Natural killer cell (primary cell): ENCODE results near the gene METTL24. TPM values are rescaled to one million over a fixed set of nuclear protein-coding genes. Genes with fewer than 3 reads are reported as not detected.

ENCODE experiments used
- ATAC-seq, 3 donors: fragments of 150-1000 bp in 2 of 3; fragments of 200-7000 bp in 1 of 3; cut with Tn5 transposase; 1 replicate in 1 of 3; 2 replicates in 2 of 3; pipeline ENCODE4 v1.10.0; 2021; ENCODE audit warnings: mild to moderate bottlenecking in 2 of 3, moderate library complexity in 2 of 3
- DNase-seq, 2 donors: peaks; one replicate each; pipeline versions ENCODE4 v3.0.0 to v3.0.0-alpha.2; 2013 to 2021; ENCODE audit warnings: mixed read lengths in 1 of 2
- H3K27ac ChIP-seq: one replicate; pipeline ENCODE4 v1.5.1; 2013; ENCODE audit warnings: mild to moderate bottlenecking, low read length
- H3K27me3 ChIP-seq: one replicate; pipeline ENCODE4 v1.6.1; 2013; ENCODE audit warnings: low read length; ENCODE audit not compliant: control insufficient read depth, insufficient read depth
- H3K36me3 ChIP-seq: one replicate; pipeline ENCODE4 v1.6.1; 2013; ENCODE audit warnings: low read length; ENCODE audit not compliant: control insufficient read depth, insufficient read depth
- H3K4me1 ChIP-seq: one replicate; pipeline ENCODE4 v1.6.1; 2013; ENCODE audit warnings: low read length; ENCODE audit not compliant: control insufficient read depth, insufficient read depth
- H3K4me3 ChIP-seq: one replicate; pipeline ENCODE4 v1.5.1; 2013; ENCODE audit warnings: low read length
- H3K9me3 ChIP-seq: one replicate; pipeline ENCODE4 v1.6.1; 2013; ENCODE audit warnings: low read length; ENCODE audit not compliant: control insufficient read depth, insufficient read depth
- H3K27ac Mint-ChIP-seq, 2 donors: one replicate each; pipeline ENCODE4 v1.8.0; 2022; ENCODE audit warnings: mild to moderate bottlenecking in 2 of 2, mixed read lengths in 2 of 2, moderate library complexity in 1 of 2
- H3K27me3 Mint-ChIP-seq, 2 donors: one replicate each; pipeline ENCODE4 v1.8.0; 2022; ENCODE audit warnings: low read depth in 2 of 2, mixed read lengths in 2 of 2
- H3K36me3 Mint-ChIP-seq: one replicate; pipeline ENCODE4 v1.8.0; 2022; ENCODE audit warnings: mixed read lengths
- H3K4me1 Mint-ChIP-seq, 2 donors: one replicate each; pipeline ENCODE4 v1.8.0; 2022; ENCODE audit warnings: mixed read lengths in 2 of 2
- H3K4me3 Mint-ChIP-seq: one replicate; pipeline ENCODE4 v1.8.0; 2022; ENCODE audit warnings: mild to moderate bottlenecking, moderate library complexity, mixed read lengths
- H3K9me3 Mint-ChIP-seq, 2 donors: one replicate each; pipeline ENCODE4 v1.8.0; 2022; ENCODE audit warnings: mixed read lengths in 2 of 2
- whole genome bisulfite sequencing: methylation state at CpG from one replicate; pipeline ENCODE4 v1.1.7; 2013; ENCODE audit warnings: missing lambda C conversion rate; ENCODE audit not compliant: insufficient coverage; 5-methylcytosine and 5-hydroxymethylcytosine counted together
- intact Hi-C: fragments of 100-400 bp; cut with micrococcal nuclease; formaldehyde crosslinking; loops from one replicate; pipeline ENCODE4 v1.14.2; 2022
- total RNA-seq, 4 donors: library from RNA; stranded (reverse); fragments of 120-200 nt in 1 of 4; gene quantifications; one replicate each; pipeline versions ENCODE4 v1.2.3 to v1.2.4, GENCODE V29; 2013 to 2022
- TF ChIP-seq, protein P1 (sequence below): fragments of 200-600 bp; IDR thresholded peaks from one replicate; pipeline ENCODE4 v1.8.0; 2022; ENCODE audit warnings: antibody characterized with exemption

Gene METTL24
- total RNA-seq, 3 donors from 2014 or later (not counting 1 experiment from before 2014, with no cell fraction given): 0.24 to 1.00 TPM; not detected in 1

DNA sequence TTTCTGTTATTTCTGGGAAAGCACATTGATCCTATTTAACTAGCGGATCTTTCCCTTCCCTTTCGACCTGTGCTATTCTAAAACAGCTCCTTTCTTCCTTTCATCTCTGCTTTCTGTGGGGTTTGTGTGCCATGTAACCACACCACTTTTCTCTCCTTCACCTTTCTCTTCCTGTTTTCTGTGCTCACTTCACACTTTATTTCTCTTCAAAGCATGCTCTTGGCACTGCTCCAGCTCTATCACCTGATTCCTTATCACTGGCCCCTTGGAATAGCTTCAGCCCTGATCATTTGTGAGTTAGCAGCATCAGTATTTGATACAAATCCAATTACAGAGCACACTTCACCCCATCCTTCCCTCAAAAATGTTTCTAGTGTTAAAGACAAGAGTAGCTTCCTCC is 8.1 kb upstream of the METTL24 start:
- ATAC-seq (no peak), DNase-seq (peak in 1 of 2 donors; percentile 43)
- Histone ChIP-seq H3K27ac (no peak overlapping the region), H3K4me3 (no peak overlapping the region), H3K36me3 (no peaks in the 10 kb centered on the region), H3K4me1 (peaks cover 11% of the 10 kb centered on the region), H3K27me3 (no peaks in the 10 kb centered on the region), H3K9me3 (no peaks in the 10 kb centered on the region)
- H3K4me1 Mint-ChIP-seq: peaks cover 5 to 6% of the 10 kb centered on the region in 2 donors
- no peak overlapping the region for H3K27ac Mint-ChIP-seq
- peaks cover 0 to 1% of the 10 kb centered on the region in 2 donors for H3K9me3 Mint-ChIP-seq
- H3K27me3 Mint-ChIP-seq: peaks cover 22 to 31% of the 10 kb centered on the region in 2 donors
- H3K36me3 Mint-ChIP-seq: peaks cover 5% of the 10 kb centered on the region
- 38% methylated on average over 2 of the region's 2 CpGs for WGBS
- TF ChIP-seq, protein P1, sequence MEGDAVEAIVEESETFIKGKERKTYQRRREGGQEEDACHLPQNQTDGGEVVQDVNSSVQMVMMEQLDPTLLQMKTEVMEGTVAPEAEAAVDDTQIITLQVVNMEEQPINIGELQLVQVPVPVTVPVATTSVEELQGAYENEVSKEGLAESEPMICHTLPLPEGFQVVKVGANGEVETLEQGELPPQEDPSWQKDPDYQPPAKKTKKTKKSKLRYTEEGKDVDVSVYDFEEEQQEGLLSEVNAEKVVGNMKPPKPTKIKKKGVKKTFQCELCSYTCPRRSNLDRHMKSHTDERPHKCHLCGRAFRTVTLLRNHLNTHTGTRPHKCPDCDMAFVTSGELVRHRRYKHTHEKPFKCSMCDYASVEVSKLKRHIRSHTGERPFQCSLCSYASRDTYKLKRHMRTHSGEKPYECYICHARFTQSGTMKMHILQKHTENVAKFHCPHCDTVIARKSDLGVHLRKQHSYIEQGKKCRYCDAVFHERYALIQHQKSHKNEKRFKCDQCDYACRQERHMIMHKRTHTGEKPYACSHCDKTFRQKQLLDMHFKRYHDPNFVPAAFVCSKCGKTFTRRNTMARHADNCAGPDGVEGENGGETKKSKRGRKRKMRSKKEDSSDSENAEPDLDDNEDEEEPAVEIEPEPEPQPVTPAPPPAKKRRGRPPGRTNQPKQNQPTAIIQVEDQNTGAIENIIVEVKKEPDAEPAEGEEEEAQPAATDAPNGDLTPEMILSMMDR: no peak
- intact Hi-C loops: no loop called here
- H3K4me3 Mint-ChIP-seq: no peak overlapping the region

DNA sequence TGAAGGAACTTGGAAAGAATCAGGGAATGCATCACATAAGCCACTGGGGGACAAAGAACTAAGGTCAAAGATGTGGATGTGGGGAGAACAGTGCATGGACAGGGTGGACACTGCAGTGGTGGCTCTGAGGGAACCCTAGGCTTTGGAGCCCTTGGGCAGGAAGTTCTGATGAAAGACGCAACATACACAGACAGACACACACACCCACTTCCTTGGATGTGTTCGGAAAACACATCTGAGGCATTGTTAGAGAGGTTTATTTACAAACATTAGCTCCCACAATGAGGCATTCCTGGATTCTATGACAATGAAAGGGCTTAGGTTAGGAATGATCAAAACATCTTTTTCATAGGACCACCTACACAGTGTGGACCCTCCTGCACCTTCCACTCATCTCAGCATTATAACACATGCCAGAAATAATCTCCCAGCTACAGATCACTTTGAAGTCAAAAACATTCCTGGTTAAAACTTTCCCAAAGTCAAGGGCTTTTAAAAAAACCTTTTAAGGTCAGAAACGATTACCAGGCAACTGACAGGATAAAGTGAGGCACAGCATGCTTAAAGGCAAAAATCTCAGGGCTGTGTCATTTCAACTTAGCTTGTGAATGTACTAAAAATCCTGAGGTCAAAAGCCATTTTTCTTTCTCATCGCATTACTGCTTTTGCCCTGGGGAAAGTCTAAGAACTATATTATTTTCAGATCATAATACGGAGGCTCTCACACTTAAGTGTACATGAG is 6.4 kb upstream of the METTL24 start:
- Histone ChIP-seq H3K9me3 (no peaks in the 10 kb centered on the region), H3K27ac (no peak overlapping the region), H3K4me3 (no peak overlapping the region), H3K27me3 (peaks cover 4% of the 10 kb centered on the region), H3K36me3 (no peaks in the 10 kb centered on the region), H3K4me1 (peaks cover 11% of the 10 kb centered on the region)
- no peak overlapping the region for H3K4me3 Mint-ChIP-seq
- H3K36me3 Mint-ChIP-seq: peaks cover 8% of the 10 kb centered on the region
- H3K27ac Mint-ChIP-seq: no peak overlapping the region
- DNase-seq (no peak), ATAC-seq (no peak)
- intact Hi-C loops: no loop called here
- H3K27me3 Mint-ChIP-seq: peaks cover 28 to 39% of the 10 kb centered on the region in 2 donors
- TF ChIP-seq, protein P1: no peak
- H3K9me3 Mint-ChIP-seq: peaks cover 0 to 2% of the 10 kb centered on the region in 2 donors
- peaks cover 6 to 12% of the 10 kb centered on the region in 2 donors for H3K4me1 Mint-ChIP-seq
- 77% methylated on average over 3 of the region's 5 CpGs for WGBS

DNA sequence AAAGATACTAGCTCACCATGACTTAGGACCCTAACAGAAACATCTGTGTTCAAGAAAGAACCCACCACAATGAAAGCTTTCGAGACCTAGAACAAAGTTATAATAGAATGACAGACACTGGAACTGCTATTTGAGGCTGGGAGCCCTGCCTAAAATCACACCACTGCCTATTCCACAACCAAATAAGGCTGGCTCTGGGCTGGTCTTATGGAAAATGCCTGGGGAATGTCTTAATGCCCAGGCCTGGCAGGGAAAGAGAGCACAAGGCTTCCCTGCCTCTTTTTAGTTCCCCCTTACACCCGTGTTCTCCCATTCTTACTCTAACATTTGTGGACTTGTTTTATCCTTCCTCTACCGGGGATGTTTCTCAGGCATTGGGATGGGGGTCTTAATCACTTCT is 5.6 kb upstream of the METTL24 start:
- no peaks in the 10 kb centered on the region for H3K9me3 ChIP-seq
- H3K27ac ChIP-seq: no peak overlapping the region
- DNase-seq (no peak), ATAC-seq (no peak)
- no peak overlapping the region for H3K27ac Mint-ChIP-seq
- H3K36me3 ChIP-seq: no peaks in the 10 kb centered on the region
- intact Hi-C loops: no loop called here
- peaks cover 5% of the 10 kb centered on the region for H3K27me3 ChIP-seq
- H3K4me3 Mint-ChIP-seq: no peak overlapping the region
- TF ChIP-seq, protein P1: no peak
- H3K36me3 Mint-ChIP-seq: peaks cover 8% of the 10 kb centered on the region
- H3K9me3 Mint-ChIP-seq: peaks cover 0 to 2% of the 10 kb centered on the region in 2 donors
- peaks cover 6 to 16% of the 10 kb centered on the region in 2 donors for H3K4me1 Mint-ChIP-seq
- no peak overlapping the region for H3K4me3 ChIP-seq
- WGBS: 85% methylated on average over 2 of the region's 3 CpGs
- H3K4me1 ChIP-seq: peaks cover 11% of the 10 kb centered on the region
- H3K27me3 Mint-ChIP-seq: peaks cover 33 to 41% of the 10 kb centered on the region in 2 donors
